Panc1 (cell line): ENCODE results near the gene WFDC8.
"Not testable (repeated sequence)": the region's sequence is repeated elsewhere in the genome, so short reads cannot be mapped to it uniquely, and the experiment has no call there.

ENCODE experiments used
- POLR2AphosphoS5 ChIP-seq: IDR thresholded peaks from 2 replicates; pipeline ENCODE4 v1.6.1; 2012; ENCODE audit warnings: mild to moderate bottlenecking, low read depth, low read length, moderate library complexity
- SIN3A ChIP-seq: IDR thresholded peaks from 2 replicates; pipeline ENCODE4 v1.6.1; 2012; ENCODE audit warnings: low read depth, mild to moderate bottlenecking, low read length, moderate library complexity, borderline replicate concordance; ENCODE audit not compliant: insufficient read depth

GRCh38 chr20:45585986-45586385 lies 6.9 kb upstream of the WFDC8 start:
- not testable (repeated sequence) for TF ChIP-seq POLR2AphosphoS5, SIN3A
